Femur (tissue), 1 donor: ENCODE data around the gene DNASE1.
A peak's percentile ranks its signal among the peaks of the same experiment; 100 is the strongest.
"Not testable (repeated sequence)": the region's sequence is repeated elsewhere in the genome, so short reads cannot be mapped to it uniquely, and the experiment has no call there.

ENCODE experiments used
- DNase-seq: peaks from one replicate; pipeline ENCODE4 v3.0.0-alpha.2; 2017

DNASE1 gene

GRCh38 chr16:3641801-3642396 lies 12.6 kb upstream of the DNASE1 start:
- DNase-seq = no peak

DNA sequence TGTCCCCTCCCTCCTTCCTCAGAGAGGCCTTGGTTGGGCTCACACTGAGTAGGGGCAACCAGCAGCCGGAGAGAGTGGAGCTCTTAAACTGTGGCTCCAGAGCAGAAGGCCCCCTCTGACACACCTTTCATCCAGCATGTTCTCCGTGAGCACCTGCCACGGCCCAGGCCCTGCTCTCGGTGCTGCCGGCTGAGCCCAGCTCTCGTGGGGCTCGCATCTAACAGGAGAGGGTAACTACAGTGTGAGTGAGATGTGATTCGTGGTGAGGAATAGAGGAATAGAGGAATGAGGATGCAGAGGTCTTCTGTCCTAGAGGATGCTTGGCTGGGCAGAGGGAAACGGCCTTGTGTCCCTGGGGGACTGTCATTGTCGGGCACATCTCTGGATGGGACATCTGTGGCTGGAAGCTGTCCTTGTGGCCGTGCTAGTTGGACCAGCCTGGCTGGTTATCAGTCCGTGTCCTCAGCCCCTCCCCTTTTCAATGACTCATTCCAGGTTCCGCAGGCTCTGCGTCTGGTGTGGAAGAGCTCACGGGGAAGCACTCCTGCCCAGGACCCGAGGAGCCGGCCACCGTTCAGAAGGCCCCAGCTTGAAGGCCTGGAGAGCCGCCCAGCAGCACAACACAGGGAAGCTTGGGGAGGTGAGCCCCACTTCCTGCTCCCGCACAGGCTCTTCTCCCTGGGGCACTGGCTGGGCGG lies 11.9 kb upstream of the DNASE1 start:
- DNase-seq = no peak

DNA sequence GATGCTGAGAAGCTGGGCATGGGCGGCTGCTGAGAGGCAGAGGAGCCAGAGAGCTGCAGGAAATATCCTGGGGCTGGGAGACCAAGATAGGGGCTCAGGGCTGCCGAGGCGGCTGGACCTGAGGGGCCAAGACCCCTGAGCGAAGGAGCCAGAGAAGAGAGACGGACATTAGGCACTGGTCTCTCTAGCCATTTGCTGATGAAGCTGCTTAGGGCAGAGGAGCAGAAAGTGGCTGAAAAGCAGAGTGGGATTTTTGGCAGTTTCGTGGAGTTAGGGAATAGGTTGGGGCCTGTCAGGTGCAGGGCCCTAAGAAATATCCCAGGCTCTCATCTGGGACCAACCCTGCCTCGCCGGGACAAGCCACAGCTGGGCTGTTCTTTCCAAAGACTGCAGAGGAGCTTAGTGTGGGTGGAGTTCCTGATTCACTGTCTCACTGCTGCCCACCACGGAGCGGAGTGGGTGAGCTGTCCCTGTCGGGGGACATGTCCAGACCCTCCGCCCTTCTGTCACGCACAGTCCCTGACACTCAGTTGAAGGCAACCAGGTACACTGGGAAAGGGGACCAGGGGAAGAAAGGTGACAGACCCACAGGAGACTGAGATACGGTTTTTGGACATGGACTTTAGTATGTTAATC lies 11.3 kb upstream of the DNASE1 start:
- DNase-seq = no peak

GRCh38 chr16:3645108-3645503 lies 9.4 kb upstream of the DNASE1 start:
- no peak for DNase-seq

DNA sequence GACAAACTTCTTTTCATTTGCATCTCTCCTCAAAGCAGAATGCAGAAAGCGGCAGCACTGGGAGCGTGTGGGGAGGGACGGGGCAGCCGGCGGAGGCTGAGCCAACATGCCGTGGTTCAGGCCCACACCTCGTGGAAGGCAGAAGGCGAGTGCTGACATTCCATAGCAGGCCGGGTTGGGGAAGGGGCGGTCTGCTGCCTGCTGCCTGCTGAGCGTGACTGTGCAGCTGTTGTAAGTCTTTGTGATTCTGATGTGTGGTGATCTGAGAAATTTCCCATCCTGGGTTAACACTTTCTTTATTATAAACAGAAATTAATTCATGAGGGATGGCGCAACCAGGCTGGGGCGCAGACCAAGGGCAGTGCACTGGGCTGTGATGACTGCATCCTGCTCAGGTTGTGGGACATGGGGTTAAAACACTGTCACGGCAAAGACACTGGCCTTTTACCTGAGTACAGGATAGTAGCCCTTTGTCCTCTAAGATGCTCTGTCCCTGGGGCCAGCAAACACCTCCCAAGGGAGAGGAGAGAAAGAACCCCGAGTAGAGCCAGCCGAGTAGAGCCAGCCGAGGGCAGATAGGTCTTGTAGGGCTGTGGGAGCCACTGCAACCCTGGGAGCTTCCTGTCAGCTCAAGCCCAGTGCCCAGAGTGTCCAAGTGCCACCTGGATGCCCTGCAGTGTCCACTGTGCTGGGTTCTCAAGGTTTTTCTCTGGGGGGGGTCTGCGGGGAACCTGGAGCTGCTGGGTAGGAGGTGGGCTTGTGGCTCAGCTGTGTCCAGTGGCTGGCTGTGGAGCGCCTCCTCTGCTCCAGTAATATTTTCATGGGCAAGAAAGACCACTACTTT lies 8.8 kb upstream of the DNASE1 start:
- DNase-seq = peak; percentile 48

- DNase-seq = no peak
These were observed 8.1 kb upstream of the DNASE1 start for GRCh38 chr16:3646348-3646920.

- DNase-seq = no peak
These were observed 3.7 kb upstream of the DNASE1 start for GRCh38 chr16:3650631-3651265.

DNA sequence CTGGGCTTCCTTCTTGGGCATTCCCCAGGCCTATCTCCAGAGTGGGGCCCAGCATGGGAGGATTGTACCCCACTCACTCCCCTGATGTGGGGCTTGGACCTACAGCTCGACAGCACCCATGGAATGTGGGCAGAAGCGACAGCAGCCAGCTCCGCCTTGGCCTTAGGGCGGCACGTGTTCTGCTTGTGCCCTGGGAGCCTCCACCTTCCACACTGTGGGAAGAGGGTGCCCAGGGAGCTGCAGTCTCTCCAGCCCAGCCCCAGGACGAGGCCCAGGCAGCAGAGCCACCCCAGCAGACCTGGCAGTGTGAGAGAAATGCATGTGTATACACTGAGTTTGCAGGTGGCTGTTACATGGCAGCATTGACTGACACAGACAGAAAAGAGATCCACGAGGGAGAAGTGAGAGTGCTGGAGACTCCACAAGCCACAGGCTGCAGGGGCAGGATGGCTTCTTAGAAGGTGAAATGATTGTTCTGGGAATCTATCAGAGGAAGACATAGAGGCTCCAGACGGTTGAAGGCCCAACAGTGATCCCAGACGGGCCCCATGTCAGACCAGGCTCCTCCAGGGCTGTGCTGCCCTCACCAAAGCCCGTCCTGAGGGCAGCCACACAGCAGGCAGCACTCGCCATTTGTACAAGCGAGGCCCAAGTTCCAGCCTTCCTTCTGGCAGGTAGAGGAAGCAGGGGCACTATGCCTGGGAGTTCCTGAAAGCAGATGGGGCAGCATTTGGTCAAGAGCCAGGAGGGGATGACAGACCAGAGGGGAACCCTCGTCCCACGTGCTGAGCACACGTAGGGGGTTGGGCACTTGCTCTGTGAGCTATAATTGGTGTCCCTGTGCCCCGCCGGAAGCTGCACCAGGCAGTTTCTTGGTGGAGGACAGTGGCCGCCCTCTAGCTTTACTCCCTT lies 2.8 kb upstream of the DNASE1 start:
- DNase-seq = peak; percentile 8

GRCh38 chr16:3652373-3653195 lies 1.9 kb upstream of the DNASE1 start:
- peak; percentile 17 for DNase-seq

DNA sequence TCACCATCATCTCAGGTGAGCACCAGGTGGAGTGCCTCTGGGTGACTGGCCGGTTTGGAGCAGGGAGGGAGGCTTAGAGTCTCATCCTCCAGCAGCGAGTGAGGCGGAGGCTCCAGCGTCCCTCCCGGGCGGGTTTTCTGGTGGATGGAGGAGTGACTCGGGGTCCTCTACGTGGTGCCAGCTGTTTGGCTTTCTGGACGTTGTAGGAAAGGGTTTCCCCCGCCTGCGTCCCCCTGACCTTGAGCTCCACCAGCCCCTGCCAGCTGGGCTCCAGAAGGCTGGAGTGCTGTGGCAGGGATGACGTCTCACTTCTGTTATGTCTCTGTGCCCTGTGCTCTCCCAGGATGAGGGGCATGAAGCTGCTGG lies 522 bp downstream of the DNASE1 start:
- DNase-seq = peak; percentile 15

GRCh38 chr16:3655396-3656159 lies 1.1 kb downstream of the DNASE1 start:
- DNase-seq = peak; percentile 17

DNA sequence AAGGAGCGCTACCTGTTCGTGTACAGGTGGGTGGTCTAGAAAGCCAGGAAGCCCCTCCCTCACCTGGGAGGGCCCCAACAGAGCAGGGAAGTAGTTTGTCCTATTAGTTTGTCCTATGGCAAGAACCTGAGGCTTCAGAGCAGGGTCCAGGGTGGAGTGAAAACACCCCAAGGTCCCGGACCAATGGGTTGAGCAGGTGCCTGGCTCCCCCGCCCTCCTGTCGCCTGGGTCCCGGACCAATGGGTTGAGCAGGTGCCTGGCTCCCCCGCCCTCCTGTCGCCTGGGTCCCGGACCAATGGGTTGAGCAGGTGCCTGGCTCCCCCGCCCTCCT lies 1.6 kb downstream of the DNASE1 start:
- not testable (repeated sequence) for DNase-seq

DNA sequence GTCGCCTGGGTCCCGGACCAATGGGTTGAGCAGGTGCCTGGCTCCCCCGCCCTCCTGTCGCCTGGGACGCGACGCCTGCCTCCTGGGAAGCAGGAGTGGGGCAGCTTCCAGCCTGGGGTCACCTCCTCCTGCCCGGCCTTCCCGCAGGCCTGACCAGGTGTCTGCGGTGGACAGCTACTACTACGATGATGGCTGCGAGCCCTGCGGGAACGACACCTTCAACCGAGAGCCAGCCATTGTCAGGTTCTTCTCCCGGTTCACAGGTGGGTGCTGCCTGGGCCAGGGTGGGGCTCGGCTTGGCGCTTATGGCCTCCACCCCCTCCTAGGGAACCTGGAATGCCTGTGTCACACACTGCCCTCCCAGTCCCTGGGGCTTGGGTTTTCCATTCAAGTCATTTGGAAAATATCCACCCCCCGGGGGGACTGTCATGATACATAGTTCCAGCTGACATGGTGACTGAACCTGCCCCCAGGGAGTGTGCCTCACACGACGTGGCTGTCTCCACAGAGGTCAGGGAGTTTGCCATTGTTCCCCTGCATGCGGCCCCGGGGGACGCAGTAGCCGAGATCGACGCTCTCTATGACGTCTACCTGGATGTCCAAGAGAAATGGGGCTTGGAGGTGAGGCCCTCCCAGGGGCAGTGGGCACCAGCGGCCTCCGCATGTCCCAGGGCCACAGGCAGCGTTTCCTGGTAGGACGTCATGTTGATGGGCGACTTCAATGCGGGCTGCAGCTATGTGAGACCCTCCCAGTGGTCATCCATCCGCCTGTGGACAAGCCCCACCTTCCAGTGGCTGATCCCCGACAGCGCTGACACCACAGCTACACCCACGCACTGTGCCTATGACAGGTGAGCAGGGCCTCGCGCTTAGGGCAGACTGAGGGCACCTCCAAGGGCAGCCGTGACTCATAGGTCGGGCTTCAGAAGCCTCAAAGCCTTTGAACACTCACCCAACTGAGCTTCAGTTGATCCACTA lies 2.3 kb downstream of the DNASE1 start:
- peak; percentile 18 for DNase-seq

GRCh38 chr16:3659251-3659650 lies 4.8 kb downstream of the DNASE1 start:
- peak; percentile 16 for DNase-seq

- DNase-seq = no peak
These were observed 6.8 kb downstream of the DNASE1 start for GRCh38 chr16:3661311-3661710.

DNA sequence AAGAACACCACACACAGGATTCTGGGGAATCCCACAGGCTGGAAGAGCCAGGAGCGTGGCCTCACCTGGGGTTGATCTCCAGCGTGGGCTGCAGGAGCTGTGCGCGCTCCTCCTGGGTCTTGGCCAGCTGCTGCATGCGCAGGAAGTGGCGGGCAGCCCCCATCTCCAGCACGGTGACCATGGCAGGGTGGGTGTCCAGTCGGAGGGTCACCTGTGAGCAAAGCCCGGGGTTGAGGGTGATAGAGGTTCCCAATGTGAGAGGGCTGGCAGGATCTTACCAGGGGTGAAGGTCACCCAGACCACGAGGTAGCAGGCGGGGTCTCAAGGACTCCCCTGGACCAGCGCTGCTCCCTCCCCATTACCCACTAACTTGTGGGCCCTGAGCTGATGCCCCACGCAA lies 7.4 kb downstream of the DNASE1 start:
- no peak for DNase-seq

GRCh38 chr16:3662601-3663000 lies 8.1 kb downstream of the DNASE1 start:
- no peak for DNase-seq

DNA sequence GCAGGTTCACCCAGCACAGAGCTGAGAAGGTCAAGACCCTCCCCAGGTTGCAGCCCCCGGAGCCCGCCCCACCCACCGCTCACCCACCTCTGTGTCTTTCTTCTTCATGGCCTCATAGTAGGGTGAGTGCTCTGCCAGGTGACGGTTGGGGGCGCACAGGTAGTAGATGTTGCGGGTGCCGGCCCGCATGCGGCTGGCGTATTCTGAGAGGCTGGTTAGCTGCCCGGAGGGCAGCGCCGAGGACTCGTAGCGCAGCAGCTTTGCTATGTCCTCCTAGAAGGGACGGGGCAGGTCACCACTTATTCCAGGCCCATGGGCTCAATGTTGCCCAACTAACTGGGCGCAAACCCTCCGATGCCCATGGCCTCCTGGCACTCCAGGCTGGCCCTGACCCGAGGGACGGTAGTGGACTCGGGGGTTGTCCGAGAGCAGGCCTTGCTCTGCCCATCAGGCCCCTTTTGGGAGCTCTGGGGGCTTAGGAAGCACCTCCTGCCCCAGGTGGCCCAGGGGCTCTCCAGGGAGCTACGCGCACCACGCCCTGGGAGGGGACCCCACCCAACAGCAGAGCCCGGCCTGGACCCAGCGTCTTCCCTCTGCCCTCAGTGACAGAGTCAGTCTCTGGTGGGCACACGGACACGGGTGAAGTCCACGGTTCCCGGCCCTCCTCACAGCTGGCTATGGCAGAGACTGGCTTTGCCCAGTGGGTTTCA lies 9.9 kb downstream of the DNASE1 start:
- no peak for DNase-seq
